ENCODE measurements around the gene KRTAP2-1. TPM values are rescaled to one million over a fixed set of nuclear protein-coding genes. Genes with fewer than 3 reads are reported as not detected.
A peak's percentile ranks its signal among the peaks of the same experiment; 100 is the strongest.
"Not testable (repeated sequence)": the region's sequence is repeated elsewhere in the genome, so short reads cannot be mapped to it uniquely, and the experiment has no call there.

The KRTAP2-1 gene, protein sequence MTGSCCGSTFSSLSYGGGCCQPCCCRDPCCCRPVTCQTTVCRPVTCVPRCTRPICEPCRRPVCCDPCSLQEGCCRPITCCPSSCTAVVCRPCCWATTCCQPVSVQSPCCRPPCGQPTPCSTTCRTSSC
- total RNA-seq (not detected), polyA plus RNA-seq (not detected), total RNA-seq (not detected)

DNA sequence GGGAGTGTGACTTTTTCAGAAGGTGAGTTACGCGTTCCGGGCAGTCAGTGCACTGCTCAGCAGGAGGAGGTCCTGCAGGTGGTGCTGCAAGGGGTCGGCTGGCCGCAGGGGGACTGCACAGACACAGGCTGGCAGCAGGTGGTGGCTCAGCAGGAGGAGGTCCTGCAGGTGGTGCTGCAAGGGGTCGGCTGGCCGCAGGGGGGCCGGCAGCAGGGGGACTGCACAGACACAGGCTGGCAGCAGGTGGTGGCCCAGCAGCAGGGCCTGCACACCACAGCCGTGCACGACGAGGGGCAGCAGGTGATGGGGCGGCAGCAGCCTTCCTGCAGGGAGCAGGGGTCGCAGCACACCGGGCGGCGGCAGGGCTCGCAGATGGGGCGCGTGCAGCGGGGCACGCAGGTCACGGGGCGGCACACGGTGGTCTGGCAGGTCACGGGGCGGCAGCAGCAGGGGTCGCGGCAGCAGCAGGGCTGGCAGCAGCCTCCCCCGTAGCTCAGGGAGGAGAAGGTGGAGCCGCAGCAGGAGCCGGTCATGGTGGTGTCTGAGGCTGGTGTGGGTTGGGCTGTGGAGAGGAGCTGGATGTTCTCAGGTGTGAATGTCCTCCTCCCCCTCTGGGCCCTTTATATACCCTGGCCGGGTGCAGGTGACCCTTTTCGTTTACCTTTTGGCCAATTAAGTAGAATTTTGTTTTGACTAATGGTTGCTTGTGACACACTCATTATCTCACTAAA is at the start of gene KRTAP2-1:
TSS of gene KRTAP2-1 (minus strand) at position 582 of the 731 bp plus-strand sequence. CDS start at position 533, 49 bp downstream.
- ATAC-seq; H3K4me3 ChIP-seq (ENCODE audit: low read length); POLR2A ChIA-PET; H3K36me3 Mint-ChIP-seq; H3K27ac ChIP-seq (ENCODE audit: low read depth, low read length); H3K4me1 ChIP-seq (ENCODE audit: control insufficient read depth in 2 of 2, insufficient read depth in 2 of 2, low read length in 2 of 2); H3K4me1 Mint-ChIP-seq; DNase-seq; CTCF ChIA-PET; H3K27me3 ChIP-seq (ENCODE audit: control insufficient read depth in 2 of 2, insufficient read depth in 2 of 2, low read length in 2 of 2); H3K9me3 ChIP-seq (ENCODE audit: control insufficient read depth in 2 of 3, low read length in 3 of 3); H3K36me3 ChIP-seq (ENCODE audit: control insufficient read depth in 2 of 3, insufficient read depth in 3 of 3, low read length in 3 of 3): not testable (repeated sequence)
- intact Hi-C loops (cut with micrococcal nuclease): loop anchor here in 1 of 2 donors (5.0 kb wide), 1 partner anchor 115 kb away; the partner anchor contains the start of gene KRTAP4-4
- peak within 1 kb of the TSS in 1 of 9 donors; percentile 21 for H3K27ac Mint-ChIP-seq
- peaks cover 0 to 17% (median 5%) of the 10 kb centered on the region in 11 donors for H3K9me3 Mint-ChIP-seq
- peaks cover 17 to 23% (median 20%) of the 10 kb centered on the region in 5 donors for H3K27me3 Mint-ChIP-seq
- peak within 1 kb of the TSS in 1 of 10 donors; percentile 26 for H3K4me3 Mint-ChIP-seq

GRCh38 chr17:41096055-41096454 is 48.9 kb upstream of the KRTAP2-1 start:
- H3K27me3 Mint-ChIP-seq: peaks cover 10 to 15% (median 11%) of the 10 kb centered on the region in 5 donors
- H3K4me1 Mint-ChIP-seq: peaks cover 0 to 20% (median 15%) of the 10 kb centered on the region in 7 donors
- DNase-seq (no peak), ATAC-seq (no peak)
- H3K36me3 Mint-ChIP-seq: peaks cover 0 to 5% (median 0%) of the 10 kb centered on the region in 5 donors
- Histone ChIP-seq H3K4me1 (ENCODE audit: control insufficient read depth in 2 of 2, insufficient read depth in 2 of 2, low read length in 2 of 2) (no peaks in the 10 kb centered on the region), H3K4me3 (ENCODE audit: low read length) (no peak overlapping the region), H3K36me3 (ENCODE audit: control insufficient read depth in 2 of 3, insufficient read depth in 3 of 3, low read length in 3 of 3) (no peaks in the 10 kb centered on the region), H3K27me3 (ENCODE audit: control insufficient read depth in 2 of 2, insufficient read depth in 2 of 2, low read length in 2 of 2) (no peaks in the 10 kb centered on the region), H3K27ac (ENCODE audit: low read depth, low read length) (no peak overlapping the region), H3K9me3 (ENCODE audit: control insufficient read depth in 2 of 3, low read length in 3 of 3) (no peaks in the 10 kb centered on the region)
- no peak overlapping the region for H3K4me3 Mint-ChIP-seq
- ChIA-PET CTCF (interaction anchor here (0.6 kb wide), 1 partner anchor 94 kb away, joined by 6 read pairs; no protein-coding TSS in a partner anchor), POLR2A (no interaction called here)
- intact Hi-C loops (cut with micrococcal nuclease): no loop called here
- H3K9me3 Mint-ChIP-seq: peaks cover 0 to 8% (median 0%) of the 10 kb centered on the region in 11 donors
- H3K27ac Mint-ChIP-seq: no peak overlapping the region

GRCh38 chr17:41088760-41089352 is 41.7 kb upstream of the KRTAP2-1 start:
- CTCF ChIA-PET; intact Hi-C loops (cut with micrococcal nuclease); POLR2A ChIA-PET; H3K27ac ChIP-seq (ENCODE audit: low read depth, low read length); H3K4me1 Mint-ChIP-seq; H3K9me3 Mint-ChIP-seq; ATAC-seq; H3K9me3 ChIP-seq (ENCODE audit: control insufficient read depth in 2 of 3, low read length in 3 of 3); H3K4me3 ChIP-seq (ENCODE audit: low read length); DNase-seq; H3K4me1 ChIP-seq (ENCODE audit: control insufficient read depth in 2 of 2, insufficient read depth in 2 of 2, low read length in 2 of 2); H3K36me3 Mint-ChIP-seq; H3K36me3 ChIP-seq (ENCODE audit: control insufficient read depth in 2 of 3, insufficient read depth in 3 of 3, low read length in 3 of 3); H3K4me3 Mint-ChIP-seq; H3K27me3 ChIP-seq (ENCODE audit: control insufficient read depth in 2 of 2, insufficient read depth in 2 of 2, low read length in 2 of 2); H3K27ac Mint-ChIP-seq: not testable (repeated sequence)
- H3K27me3 Mint-ChIP-seq: peaks cover 0 to 16% (median 6%) of the 10 kb centered on the region in 5 donors

- H3K4me3 Mint-ChIP-seq; H3K27me3 Mint-ChIP-seq; ATAC-seq; H3K4me3 ChIP-seq (ENCODE audit: low read length); DNase-seq; H3K36me3 ChIP-seq (ENCODE audit: control insufficient read depth in 2 of 3, insufficient read depth in 3 of 3, low read length in 3 of 3); H3K27me3 ChIP-seq (ENCODE audit: control insufficient read depth in 2 of 2, insufficient read depth in 2 of 2, low read length in 2 of 2); H3K9me3 Mint-ChIP-seq; H3K4me1 Mint-ChIP-seq; intact Hi-C loops (cut with micrococcal nuclease); H3K27ac Mint-ChIP-seq; H3K9me3 ChIP-seq (ENCODE audit: control insufficient read depth in 2 of 3, low read length in 3 of 3); H3K27ac ChIP-seq (ENCODE audit: low read depth, low read length); CTCF ChIA-PET; H3K4me1 ChIP-seq (ENCODE audit: control insufficient read depth in 2 of 2, insufficient read depth in 2 of 2, low read length in 2 of 2); H3K36me3 Mint-ChIP-seq; POLR2A ChIA-PET: not testable (repeated sequence)
Measured at GRCh38 chr17:41084100-41084856, 37.2 kb upstream of the KRTAP2-1 start, which contains the start of gene KRTAP4-7. Gene KRTAP4-7 (plus strand): TSS chr17:41084150. CDS start chr17:41084207, 57 bp downstream.

DNA sequence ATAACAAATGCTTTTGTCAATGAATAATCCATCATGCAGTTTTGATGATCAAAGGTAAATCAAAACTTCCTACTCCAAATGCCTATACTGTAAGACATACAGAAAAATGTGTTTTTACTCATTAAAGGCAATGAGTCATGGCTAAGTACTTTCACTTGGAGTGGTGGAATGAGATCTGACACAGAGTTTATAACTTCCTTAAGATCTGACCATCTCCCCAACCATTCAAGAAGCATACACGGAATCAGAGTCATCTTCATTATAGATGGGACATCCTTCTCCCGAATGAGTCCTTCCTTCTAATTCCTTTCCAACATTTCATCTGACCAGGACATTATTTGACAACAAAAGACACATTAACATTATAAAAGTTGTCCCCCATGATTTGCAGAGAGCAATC is 36.3 kb upstream of the KRTAP2-1 start:
- intact Hi-C loops (cut with micrococcal nuclease); H3K36me3 ChIP-seq (ENCODE audit: control insufficient read depth in 2 of 3, insufficient read depth in 3 of 3, low read length in 3 of 3); H3K27ac ChIP-seq (ENCODE audit: low read depth, low read length); H3K27me3 ChIP-seq (ENCODE audit: control insufficient read depth in 2 of 2, insufficient read depth in 2 of 2, low read length in 2 of 2); H3K36me3 Mint-ChIP-seq; DNase-seq; H3K4me3 Mint-ChIP-seq; CTCF ChIA-PET; H3K9me3 Mint-ChIP-seq; H3K9me3 ChIP-seq (ENCODE audit: control insufficient read depth in 2 of 3, low read length in 3 of 3); POLR2A ChIA-PET; ATAC-seq; H3K4me3 ChIP-seq (ENCODE audit: low read length); H3K4me1 Mint-ChIP-seq; H3K27me3 Mint-ChIP-seq; H3K4me1 ChIP-seq (ENCODE audit: control insufficient read depth in 2 of 2, insufficient read depth in 2 of 2, low read length in 2 of 2); H3K27ac Mint-ChIP-seq: not testable (repeated sequence)

DNA sequence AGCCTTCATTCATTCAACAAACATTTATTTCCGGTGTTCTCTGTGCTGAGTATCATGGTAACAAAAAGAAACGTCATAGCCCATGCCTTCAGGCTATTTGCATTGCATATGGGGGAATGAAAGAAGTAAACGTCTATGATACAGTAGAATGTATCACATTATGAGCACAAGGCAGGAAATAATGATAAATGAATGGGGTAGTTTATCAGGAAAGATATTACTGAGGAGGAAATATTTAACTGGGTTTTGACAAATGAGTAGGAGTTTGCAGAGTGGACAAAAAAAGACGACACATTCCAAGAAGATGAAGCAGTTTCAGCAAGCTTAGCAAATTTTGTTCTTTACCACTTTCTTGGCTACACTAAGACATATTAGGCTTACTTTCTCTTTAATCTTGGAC is 35.5 kb upstream of the KRTAP2-1 start:
- peaks cover 0 to 2% (median 0%) of the 10 kb centered on the region in 7 donors for H3K4me1 Mint-ChIP-seq
- no peak for ATAC-seq
- ChIA-PET POLR2A (no interaction called here), CTCF (no interaction called here)
- no peak overlapping the region for H3K27ac Mint-ChIP-seq
- peaks cover 0 to 2% (median 0%) of the 10 kb centered on the region in 11 donors for H3K9me3 Mint-ChIP-seq
- no peaks in the 10 kb centered on the region for H3K36me3 Mint-ChIP-seq
- no peaks in the 10 kb centered on the region for H3K36me3 ChIP-seq (ENCODE audit: control insufficient read depth in 2 of 3, insufficient read depth in 3 of 3, low read length in 3 of 3)
- DNase-seq: no peak
- no peak overlapping the region for H3K4me3 ChIP-seq (ENCODE audit: low read length)
- H3K27me3 ChIP-seq (ENCODE audit: control insufficient read depth in 2 of 2, insufficient read depth in 2 of 2, low read length in 2 of 2): no peaks in the 10 kb centered on the region
- H3K4me3 Mint-ChIP-seq: no peak overlapping the region
- no peak overlapping the region for H3K27ac ChIP-seq (ENCODE audit: low read depth, low read length)
- no peaks in the 10 kb centered on the region for H3K4me1 ChIP-seq (ENCODE audit: control insufficient read depth in 2 of 2, insufficient read depth in 2 of 2, low read length in 2 of 2)
- intact Hi-C loops (cut with micrococcal nuclease): no loop called here
- no peaks in the 10 kb centered on the region for H3K9me3 ChIP-seq (ENCODE audit: control insufficient read depth in 2 of 3, low read length in 3 of 3)
- H3K27me3 Mint-ChIP-seq: peaks cover 0 to 10% (median 2%) of the 10 kb centered on the region in 5 donors
